SK-N-SH (cell line): Measurements from ENCODE around the gene COL12A1. TPM values are rescaled to one million over a fixed set of nuclear protein-coding genes. Genes with fewer than 3 reads are reported as not detected.

Source experiments
- CTCF ChIA-PET: fragments of 300-600, 350-600 bp; formaldehyde crosslinking; extraction: SDS; loops from one replicate; lab custom pipeline; 2021; lab: Yijun Ruan, JAX
- POLR2A ChIA-PET: fragments of 350-600 bp; sonication (Branson Sonifier 250); formaldehyde crosslinking; extraction: SDS; loops from one replicate; lab custom pipeline; 2020; ENCODE audit warnings: antibody characterized with exemption, inconsistent platforms; lab: Yijun Ruan, JAX
- DNase-seq: peaks from one replicate; pipeline ENCODE4 v3.0.0; 2012
- H2AFZ ChIP-seq: fragments of 200-600 bp; sonication (generic); 2 replicates; pipeline ENCODE4 v1.8.1; 2016; ENCODE audit warnings: antibody characterized with exemption, mild to moderate bottlenecking, low read depth
- H3F3A ChIP-seq: fragments of 200-600 bp; sonication (generic); replicated peaks from 2 replicates; pipeline ENCODE3; 2016; ENCODE audit warnings: antibody characterized with exemption, mild to moderate bottlenecking; ENCODE audit not compliant: insufficient read depth
- H3K27ac ChIP-seq, 2 experiments: fragments of 200-500 bp in 1 of 2; fragments of 200-600 bp in 1 of 2; sonication (Bioruptor generic) in 1 of 2; sonication (generic), shearing (Covaris generic) in 1 of 2; 2 replicates each; pipeline versions ENCODE4 v1.5.1 to v1.6.1; 2014 to 2016; ENCODE audit warnings: low read depth in 2 of 2, inconsistent platforms in 1 of 2, low read length in 1 of 2, mild to moderate bottlenecking in 1 of 2, mixed read lengths in 1 of 2
- H3K27me3 ChIP-seq: fragments of 200-600 bp; sonication (generic), shearing (Covaris generic); 2 replicates; pipeline ENCODE4 v1.6.1; 2016; ENCODE audit warnings: mixed run types; ENCODE audit not compliant: insufficient read depth
- H3K36me3 ChIP-seq, 2 experiments: fragments of 200-500 bp in 1 of 2; fragments of 200-600 bp in 1 of 2; sonication (Bioruptor generic) in 1 of 2; sonication (generic) in 1 of 2; replicated peaks in 1 of 2; 2 replicates each; pipeline versions ENCODE3 to v1.5.1; 2014 to 2016; ENCODE audit warnings: low read length in 1 of 2, mild to moderate bottlenecking in 1 of 2; ENCODE audit not compliant: insufficient read depth in 2 of 2, control insufficient read depth in 1 of 2
- H3K4me1 ChIP-seq, 2 experiments: fragments of 200-500 bp in 1 of 2; fragments of 200-600 bp in 1 of 2; sonication (Bioruptor generic) in 1 of 2; sonication (generic), shearing (Covaris generic) in 1 of 2; 2 replicates each; pipeline versions ENCODE4 v1.5.1 to v1.6.1; 2014 to 2016; ENCODE audit warnings: low read depth in 1 of 2, low read length in 1 of 2, mixed run types in 1 of 2; ENCODE audit not compliant: insufficient read depth in 2 of 2, control insufficient read depth in 1 of 2
- H3K4me2 ChIP-seq: fragments of 200-600 bp; sonication (generic), shearing (Covaris generic); 2 replicates; pipeline ENCODE4 v1.6.1; 2017; ENCODE audit warnings: mixed run types
- H3K4me3 ChIP-seq, 2 experiments: fragments of 200-500 bp in 1 of 2; fragments of 200-600 bp in 1 of 2; sonication (Bioruptor generic) in 1 of 2; sonication (generic), shearing (Covaris generic) in 1 of 2; 2 replicates each; pipeline versions ENCODE4 v1.5.1 to v1.8.1; 2014 to 2016; ENCODE audit warnings: low read depth in 2 of 2, inconsistent platforms in 1 of 2, low read length in 1 of 2, mild to moderate bottlenecking in 1 of 2, mixed read lengths in 1 of 2, moderate library complexity in 1 of 2
- H3K79me2 ChIP-seq: fragments of 200-600 bp; sonication (generic); 2 replicates; pipeline ENCODE4 v1.8.1; 2017; ENCODE audit warnings: mild to moderate bottlenecking; ENCODE audit not compliant: insufficient read depth
- H3K9ac ChIP-seq: fragments of 200-600 bp; sonication (generic); 2 replicates; pipeline ENCODE4 v1.6.1; 2017; ENCODE audit warnings: mixed run types
- H3K9me2 ChIP-seq: fragments of 200-600 bp; sonication (generic); 2 replicates; pipeline ENCODE4 v1.6.1; 2017; ENCODE audit warnings: mixed run types
- H3K9me3 ChIP-seq: fragments of 200-600 bp; sonication (generic); 2 replicates; pipeline ENCODE4 v1.6.1; 2017; ENCODE audit warnings: mixed run types, mild to moderate bottlenecking, moderate library complexity
- H4K20me1 ChIP-seq: fragments of 200-600 bp; sonication (generic); 2 replicates; pipeline ENCODE4 v1.6.1; 2017; ENCODE audit warnings: mild to moderate bottlenecking, mixed run types; ENCODE audit not compliant: insufficient read depth
- CHD2 ChIP-seq: fragments of 150-350 bp; IDR thresholded peaks from 2 replicates; pipeline ENCODE4 v1.6.1; 2018; ENCODE audit warnings: low read length; ENCODE audit not compliant: partially characterized antibody
- ELF1 ChIP-seq: IDR thresholded peaks from 2 replicates; pipeline ENCODE4 v1.4.0; 2012
- EP300 ChIP-seq, 2 experiments: IDR thresholded peaks; 2 replicates each; pipeline versions ENCODE4 v1.4.0 to v1.6.1; 2012; ENCODE audit warnings: borderline replicate concordance in 1 of 2, low read depth in 1 of 2, low read length in 1 of 2
- EZH2phosphoT487 ChIP-seq: fragments of 200-600 bp; sonication (generic); IDR thresholded peaks from 2 replicates; pipeline ENCODE4 v1.6.1; 2017; ENCODE audit warnings: low read depth, mixed run types, mild to moderate bottlenecking, antibody characterized with exemption, moderate library complexity, borderline replicate concordance
- FOSL2 ChIP-seq: IDR thresholded peaks from 2 replicates; pipeline ENCODE4 v1.4.0; 2012; ENCODE audit warnings: low read depth, mild to moderate bottlenecking, moderate library complexity, borderline replicate concordance
- FOXM1 ChIP-seq: IDR thresholded peaks from 2 replicates; pipeline ENCODE4 v1.4.0; 2012; ENCODE audit warnings: low read depth, mild to moderate bottlenecking
- GATA2 ChIP-seq: sonication (generic); formaldehyde crosslinking; IDR thresholded peaks from 2 replicates; pipeline ENCODE4 v1.5.0; 2020; ENCODE audit warnings: mild to moderate bottlenecking, missing genetic modification reagents
- MXI1 ChIP-seq: IDR thresholded peaks from 2 replicates; pipeline ENCODE4 v1.6.1; 2012; ENCODE audit warnings: mild to moderate bottlenecking, low read depth, low read length, improper control_type of control experiment
- POLR2AphosphoS5 ChIP-seq: IDR thresholded peaks from 2 replicates; pipeline ENCODE4 v1.6.1; 2012; ENCODE audit warnings: low read depth, low read length
- RAD21 ChIP-seq: IDR thresholded peaks from 2 replicates; pipeline ENCODE4 v1.6.1; 2012; ENCODE audit warnings: mild to moderate bottlenecking, low read length
- RCOR1 ChIP-seq: fragments of 150-350 bp; IDR thresholded peaks from 2 replicates; pipeline ENCODE4 v1.6.1; 2017; ENCODE audit warnings: antibody characterized with exemption, low read length
- RFX5 ChIP-seq: IDR thresholded peaks from 2 replicates; pipeline ENCODE4 v1.6.1; 2012; ENCODE audit warnings: mild to moderate bottlenecking, improper control_type of control experiment, low read length
- SMC3 ChIP-seq: IDR thresholded peaks from 2 replicates; pipeline ENCODE4 v1.6.1; 2012; ENCODE audit warnings: low read depth, low read length, improper control_type of control experiment
- TAF1 ChIP-seq: IDR thresholded peaks from 2 replicates; pipeline ENCODE4 v1.6.1; 2012; ENCODE audit warnings: low read depth, mild to moderate bottlenecking, low read length, moderate library complexity, borderline replicate concordance
- TCF12 ChIP-seq: IDR thresholded peaks from 2 replicates; pipeline ENCODE4 v1.4.0; 2012
- TEAD4 ChIP-seq: IDR thresholded peaks from 2 replicates; pipeline ENCODE4 v1.4.0; 2012; ENCODE audit warnings: mild to moderate bottlenecking, borderline replicate concordance; ENCODE audit not compliant: insufficient read depth
- polyA plus RNA-seq, 3 experiments: library from polyadenylated mRNA; depleted of rRNA; stranded (reverse); fragments of >200 nt; gene quantifications; 2 replicates each; pipeline ENCODE4 v1.2.3, GENCODE V29; 2012
- TF ChIP-seq, protein P1 (sequence below): IDR thresholded peaks from 2 replicates; pipeline ENCODE4 v1.6.1; 2012; ENCODE audit warnings: mild to moderate bottlenecking, low read depth, low read length, moderate library complexity
- TF ChIP-seq, protein P2 (sequence below): fragments of 150-350 bp; IDR thresholded peaks from 2 replicates; pipeline ENCODE4 v1.6.1; 2016; ENCODE audit warnings: mild to moderate bottlenecking, low read depth, low read length
- TF ChIP-seq, protein P3 (sequence below): IDR thresholded peaks from 2 replicates; pipeline ENCODE4 v1.4.0; 2012; ENCODE audit warnings: low read depth, borderline replicate concordance

The COL12A1 gene
- polyA plus RNA-seq, 1 of the 3 experiments (the other 2 are of a cell fraction): 0.03 TPM

DNA sequence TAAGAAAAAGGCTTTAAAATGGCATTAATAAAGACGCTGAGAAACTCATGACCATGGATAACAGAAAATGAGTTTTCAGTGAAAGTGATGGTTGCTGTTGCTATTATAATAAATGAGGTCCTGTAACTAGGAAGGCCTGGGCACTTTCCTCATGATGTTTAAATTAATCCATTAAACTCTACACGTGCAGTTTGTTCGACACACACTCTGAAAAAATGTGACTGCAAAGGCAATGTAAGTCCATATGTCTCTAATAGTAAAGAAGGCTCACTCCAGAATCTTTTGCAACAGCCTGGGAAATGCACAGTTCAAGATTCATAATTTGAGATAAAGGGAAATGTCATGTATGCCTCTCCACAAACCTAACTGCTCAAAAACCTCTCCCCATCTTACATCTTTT lies 153.4 kb downstream of the COL12A1 start (continued):
- TF ChIP-seq TAF1: no peak
- no peak for TF ChIP-seq RAD21
- no peak for TF ChIP-seq SMC3
- TF ChIP-seq FOXM1: no peak
- no peak for TF ChIP-seq TEAD4
- no peak for TF ChIP-seq RCOR1
- no peak for TF ChIP-seq FOSL2
- TF ChIP-seq CHD2: no peak
- no peak for TF ChIP-seq RFX5

DNA sequence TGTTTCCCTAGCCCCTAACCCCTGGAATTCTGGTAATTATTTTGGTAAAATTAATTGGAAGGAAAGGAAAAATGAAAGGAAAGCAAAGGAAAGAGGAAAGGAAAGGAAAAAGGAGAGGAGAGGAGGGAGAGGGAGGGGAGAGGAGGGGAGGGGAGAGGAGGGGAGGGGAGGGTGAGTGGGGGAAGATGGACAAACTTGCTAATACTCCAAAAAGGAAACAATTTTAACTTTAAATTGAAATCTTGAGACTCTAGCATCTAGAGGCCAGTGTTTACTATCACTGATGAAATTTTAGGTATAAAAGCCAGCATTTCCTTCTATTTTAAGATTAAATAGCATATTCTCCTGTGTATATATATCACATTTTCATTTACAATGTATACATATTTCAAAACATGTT lies 156.5 kb downstream of the COL12A1 start:
- no peak overlapping the region for H3K9ac ChIP-seq
- DNase-seq: no peak
- H3F3A ChIP-seq: no peaks in the 10 kb centered on the region
- H3K36me3 ChIP-seq: no peaks in the 10 kb centered on the region
- H2AFZ ChIP-seq: no peak overlapping the region
- CTCF ChIA-PET: no interaction called here
- no peaks in the 10 kb centered on the region for H4K20me1 ChIP-seq
- H3K27ac ChIP-seq: no peak overlapping the region
- TF ChIP-seq EP300 (IDR thresholded peaks at IDR 0.05; ENCODE audit: borderline replicate concordance in 1 of 2, low read depth in 1 of 2, low read length in 1 of 2): no peak
- no peak for TF ChIP-seq POLR2AphosphoS5
- TF ChIP-seq RCOR1: no peak
- TF ChIP-seq FOSL2: no peak
- TF ChIP-seq, protein P1, sequence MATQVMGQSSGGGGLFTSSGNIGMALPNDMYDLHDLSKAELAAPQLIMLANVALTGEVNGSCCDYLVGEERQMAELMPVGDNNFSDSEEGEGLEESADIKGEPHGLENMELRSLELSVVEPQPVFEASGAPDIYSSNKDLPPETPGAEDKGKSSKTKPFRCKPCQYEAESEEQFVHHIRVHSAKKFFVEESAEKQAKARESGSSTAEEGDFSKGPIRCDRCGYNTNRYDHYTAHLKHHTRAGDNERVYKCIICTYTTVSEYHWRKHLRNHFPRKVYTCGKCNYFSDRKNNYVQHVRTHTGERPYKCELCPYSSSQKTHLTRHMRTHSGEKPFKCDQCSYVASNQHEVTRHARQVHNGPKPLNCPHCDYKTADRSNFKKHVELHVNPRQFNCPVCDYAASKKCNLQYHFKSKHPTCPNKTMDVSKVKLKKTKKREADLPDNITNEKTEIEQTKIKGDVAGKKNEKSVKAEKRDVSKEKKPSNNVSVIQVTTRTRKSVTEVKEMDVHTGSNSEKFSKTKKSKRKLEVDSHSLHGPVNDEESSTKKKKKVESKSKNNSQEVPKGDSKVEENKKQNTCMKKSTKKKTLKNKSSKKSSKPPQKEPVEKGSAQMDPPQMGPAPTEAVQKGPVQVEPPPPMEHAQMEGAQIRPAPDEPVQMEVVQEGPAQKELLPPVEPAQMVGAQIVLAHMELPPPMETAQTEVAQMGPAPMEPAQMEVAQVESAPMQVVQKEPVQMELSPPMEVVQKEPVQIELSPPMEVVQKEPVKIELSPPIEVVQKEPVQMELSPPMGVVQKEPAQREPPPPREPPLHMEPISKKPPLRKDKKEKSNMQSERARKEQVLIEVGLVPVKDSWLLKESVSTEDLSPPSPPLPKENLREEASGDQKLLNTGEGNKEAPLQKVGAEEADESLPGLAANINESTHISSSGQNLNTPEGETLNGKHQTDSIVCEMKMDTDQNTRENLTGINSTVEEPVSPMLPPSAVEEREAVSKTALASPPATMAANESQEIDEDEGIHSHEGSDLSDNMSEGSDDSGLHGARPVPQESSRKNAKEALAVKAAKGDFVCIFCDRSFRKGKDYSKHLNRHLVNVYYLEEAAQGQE: no peak
- no peak for TF ChIP-seq ELF1
- TF ChIP-seq RAD21: no peak
- TF ChIP-seq TEAD4: no peak
- TF ChIP-seq, protein P2, sequence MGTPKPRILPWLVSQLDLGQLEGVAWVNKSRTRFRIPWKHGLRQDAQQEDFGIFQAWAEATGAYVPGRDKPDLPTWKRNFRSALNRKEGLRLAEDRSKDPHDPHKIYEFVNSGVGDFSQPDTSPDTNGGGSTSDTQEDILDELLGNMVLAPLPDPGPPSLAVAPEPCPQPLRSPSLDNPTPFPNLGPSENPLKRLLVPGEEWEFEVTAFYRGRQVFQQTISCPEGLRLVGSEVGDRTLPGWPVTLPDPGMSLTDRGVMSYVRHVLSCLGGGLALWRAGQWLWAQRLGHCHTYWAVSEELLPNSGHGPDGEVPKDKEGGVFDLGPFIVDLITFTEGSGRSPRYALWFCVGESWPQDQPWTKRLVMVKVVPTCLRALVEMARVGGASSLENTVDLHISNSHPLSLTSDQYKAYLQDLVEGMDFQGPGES: no peak
- TF ChIP-seq TCF12: no peak
- no peak for TF ChIP-seq GATA2 (CRISPR knock-in tag)
- TF ChIP-seq EZH2phosphoT487: no peak
- TF ChIP-seq, protein P3, sequence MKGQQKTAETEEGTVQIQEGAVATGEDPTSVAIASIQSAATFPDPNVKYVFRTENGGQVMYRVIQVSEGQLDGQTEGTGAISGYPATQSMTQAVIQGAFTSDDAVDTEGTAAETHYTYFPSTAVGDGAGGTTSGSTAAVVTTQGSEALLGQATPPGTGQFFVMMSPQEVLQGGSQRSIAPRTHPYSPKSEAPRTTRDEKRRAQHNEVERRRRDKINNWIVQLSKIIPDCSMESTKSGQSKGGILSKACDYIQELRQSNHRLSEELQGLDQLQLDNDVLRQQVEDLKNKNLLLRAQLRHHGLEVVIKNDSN: no peak
- TF ChIP-seq MXI1: no peak
- no peaks in the 10 kb centered on the region for H3K9me3 ChIP-seq
- POLR2A ChIA-PET: no interaction called here
- no peaks in the 10 kb centered on the region for H3K79me2 ChIP-seq
- peaks cover 4% of the 10 kb centered on the region; the same call in 1 of the 2 replicates for H3K9me2 ChIP-seq
- H3K4me3 ChIP-seq: no peak overlapping the region
- H3K4me2 ChIP-seq: no peak overlapping the region
- H3K27me3 ChIP-seq: no peaks in the 10 kb centered on the region; the same call in 1 of the 2 replicates
- H3K4me1 ChIP-seq: no peaks in the 10 kb centered on the region
